Nephron (organoid): ENCODE measurements around the gene MAS1L.

Experiments
- H3K27ac Mint-ChIP-seq, 3 experiments: 2 replicates each; pipeline ENCODE4 v1.8.0; 2020; ENCODE audit warnings: mixed read lengths in 3 of 3, mild to moderate bottlenecking in 2 of 3, moderate library complexity in 1 of 3
- H3K27me3 Mint-ChIP-seq: 2 replicates; pipeline ENCODE4 v1.8.0; 2021; ENCODE audit warnings: low read depth, mild to moderate bottlenecking, moderate library complexity, mixed read lengths
- H3K36me3 Mint-ChIP-seq: 2 replicates; pipeline ENCODE4 v1.8.0; 2020; ENCODE audit warnings: low read depth, mixed read lengths
- H3K4me1 Mint-ChIP-seq: 2 replicates; pipeline ENCODE4 v1.8.0; 2020; ENCODE audit warnings: mixed read lengths
- H3K4me3 Mint-ChIP-seq, 3 experiments: 2 replicates each; pipeline ENCODE4 v1.8.0; 2020; ENCODE audit warnings: mild to moderate bottlenecking in 3 of 3, mixed read lengths in 3 of 3, moderate library complexity in 2 of 3
- H3K9me3 Mint-ChIP-seq: 2 replicates; pipeline ENCODE4 v1.8.0; 2020; ENCODE audit warnings: mixed read lengths
- TF ChIP-seq, protein P1 (sequence below), 3 experiments: fragments of 200-600 bp; sonication (generic); IDR thresholded peaks; one replicate each; pipeline ENCODE4 v1.5.0; 2021; ENCODE audit warnings: antibody characterized with exemption in 3 of 3; ENCODE audit not compliant: unreplicated experiment in 3 of 3

Gene MAS1L

DNA sequence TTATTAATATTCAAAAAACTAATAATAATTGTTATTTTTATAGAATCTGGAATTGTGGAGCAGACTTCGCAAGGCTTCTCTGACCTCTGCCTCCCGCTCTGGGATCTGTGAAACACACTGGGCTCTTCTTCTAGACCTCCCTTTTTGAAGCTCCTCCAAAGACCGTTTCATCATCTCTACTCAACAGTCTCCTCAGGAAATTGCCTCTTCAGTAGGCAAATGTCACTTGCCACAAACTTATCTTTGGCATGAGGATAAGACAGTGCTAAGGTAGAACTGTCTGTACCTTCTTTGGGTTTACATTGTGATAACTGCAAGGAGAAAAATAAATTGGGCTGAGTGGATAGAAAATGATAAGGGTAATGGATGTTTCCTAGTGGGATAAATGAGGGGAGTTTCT, 2.3 kb upstream of the MAS1L start:
- Mint-ChIP-seq H3K36me3 (no peaks in the 10 kb centered on the region), H3K27me3 (no peaks in the 10 kb centered on the region), H3K4me3 (no peak overlapping the region), H3K27ac (no peak overlapping the region), H3K9me3 (no peaks in the 10 kb centered on the region), H3K4me1 (no peaks in the 10 kb centered on the region)
- TF ChIP-seq, protein P1, sequence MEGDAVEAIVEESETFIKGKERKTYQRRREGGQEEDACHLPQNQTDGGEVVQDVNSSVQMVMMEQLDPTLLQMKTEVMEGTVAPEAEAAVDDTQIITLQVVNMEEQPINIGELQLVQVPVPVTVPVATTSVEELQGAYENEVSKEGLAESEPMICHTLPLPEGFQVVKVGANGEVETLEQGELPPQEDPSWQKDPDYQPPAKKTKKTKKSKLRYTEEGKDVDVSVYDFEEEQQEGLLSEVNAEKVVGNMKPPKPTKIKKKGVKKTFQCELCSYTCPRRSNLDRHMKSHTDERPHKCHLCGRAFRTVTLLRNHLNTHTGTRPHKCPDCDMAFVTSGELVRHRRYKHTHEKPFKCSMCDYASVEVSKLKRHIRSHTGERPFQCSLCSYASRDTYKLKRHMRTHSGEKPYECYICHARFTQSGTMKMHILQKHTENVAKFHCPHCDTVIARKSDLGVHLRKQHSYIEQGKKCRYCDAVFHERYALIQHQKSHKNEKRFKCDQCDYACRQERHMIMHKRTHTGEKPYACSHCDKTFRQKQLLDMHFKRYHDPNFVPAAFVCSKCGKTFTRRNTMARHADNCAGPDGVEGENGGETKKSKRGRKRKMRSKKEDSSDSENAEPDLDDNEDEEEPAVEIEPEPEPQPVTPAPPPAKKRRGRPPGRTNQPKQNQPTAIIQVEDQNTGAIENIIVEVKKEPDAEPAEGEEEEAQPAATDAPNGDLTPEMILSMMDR (IDR thresholded peaks at IDR 0.05; ENCODE audit: unreplicated experiment in 3 of 3), result no peak

DNA sequence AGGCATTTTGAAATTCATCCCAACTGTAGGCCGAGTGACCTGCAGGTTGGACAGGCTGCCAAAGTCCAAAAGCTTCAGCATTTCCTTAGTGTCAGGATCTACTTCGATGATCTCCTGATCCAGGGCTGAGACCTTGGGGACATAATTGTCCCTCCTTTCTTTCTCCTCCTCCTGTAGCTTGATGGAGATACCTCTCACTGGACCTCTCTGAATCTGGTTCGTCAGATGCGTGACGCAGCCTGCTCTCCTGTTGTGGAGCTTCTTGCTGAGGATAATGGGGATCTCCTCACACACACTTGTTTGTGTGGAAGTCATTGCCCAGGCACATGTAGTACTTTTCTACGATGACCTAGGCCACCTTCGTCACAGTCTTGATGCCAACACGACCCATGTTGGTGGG, 1.5 kb upstream of the MAS1L start:
- Mint-ChIP-seq H3K27ac (no peak overlapping the region), H3K36me3 (no peaks in the 10 kb centered on the region), H3K4me1 (no peaks in the 10 kb centered on the region), H3K27me3 (no peaks in the 10 kb centered on the region), H3K9me3 (no peaks in the 10 kb centered on the region), H3K4me3 (no peak overlapping the region)
- TF ChIP-seq, protein P1 (IDR thresholded peaks at IDR 0.05; ENCODE audit: unreplicated experiment in 3 of 3), result no peak

DNA sequence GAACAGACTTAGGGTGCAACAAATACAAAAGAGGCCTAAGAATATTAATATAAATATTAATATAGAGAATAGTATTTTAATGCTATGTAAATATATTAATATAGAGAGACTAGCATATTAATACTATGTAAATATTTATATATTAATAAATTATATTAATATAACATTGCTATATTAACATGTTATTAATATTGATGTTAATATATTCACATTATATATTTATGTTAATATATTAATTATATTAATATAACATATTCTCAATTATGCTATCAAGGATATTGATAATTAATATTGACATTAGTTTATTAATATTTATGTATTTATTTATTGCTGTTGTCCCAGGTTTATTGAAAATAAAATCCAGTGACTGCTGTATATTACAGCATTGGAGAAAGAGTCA, 1.1 kb upstream of the MAS1L start:
- no peak overlapping the region for H3K4me3 Mint-ChIP-seq
- H3K9me3 Mint-ChIP-seq, result no peaks in the 10 kb centered on the region
- H3K27me3 Mint-ChIP-seq, result no peaks in the 10 kb centered on the region
- H3K4me1 Mint-ChIP-seq, result no peaks in the 10 kb centered on the region
- TF ChIP-seq, protein P1 (IDR thresholded peaks at IDR 0.05; ENCODE audit: unreplicated experiment in 3 of 3), result no peak
- no peak overlapping the region for H3K27ac Mint-ChIP-seq
- no peaks in the 10 kb centered on the region for H3K36me3 Mint-ChIP-seq

DNA sequence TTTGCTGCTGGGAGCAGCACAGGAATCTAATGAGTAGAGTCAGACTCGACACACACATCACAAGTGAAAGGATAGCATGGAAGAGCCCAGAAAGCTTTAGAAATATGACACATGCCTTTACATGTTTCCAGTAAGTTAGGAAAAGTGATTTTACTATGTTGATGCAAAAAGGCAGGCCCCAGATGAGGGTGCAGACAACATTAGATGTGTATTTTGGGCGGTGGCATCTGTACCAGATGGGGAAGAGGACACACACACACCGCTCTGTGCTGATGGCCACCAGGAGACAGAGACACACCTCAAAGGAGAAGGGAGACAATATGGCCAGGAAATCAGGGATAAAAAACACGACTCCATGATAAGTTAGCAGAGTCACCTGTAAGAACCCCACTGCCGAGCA, 625 bp downstream of the MAS1L start:
- H3K27ac Mint-ChIP-seq, result no peak overlapping the region
- no peak overlapping the region for H3K4me3 Mint-ChIP-seq
- peaks cover 6% of the 10 kb centered on the region for H3K9me3 Mint-ChIP-seq
- no peaks in the 10 kb centered on the region for H3K36me3 Mint-ChIP-seq
- TF ChIP-seq, protein P1 (IDR thresholded peaks at IDR 0.05; ENCODE audit: unreplicated experiment in 3 of 3), result no peak
- H3K4me1 Mint-ChIP-seq, result no peaks in the 10 kb centered on the region
- H3K27me3 Mint-ChIP-seq, result no peaks in the 10 kb centered on the region

DNA sequence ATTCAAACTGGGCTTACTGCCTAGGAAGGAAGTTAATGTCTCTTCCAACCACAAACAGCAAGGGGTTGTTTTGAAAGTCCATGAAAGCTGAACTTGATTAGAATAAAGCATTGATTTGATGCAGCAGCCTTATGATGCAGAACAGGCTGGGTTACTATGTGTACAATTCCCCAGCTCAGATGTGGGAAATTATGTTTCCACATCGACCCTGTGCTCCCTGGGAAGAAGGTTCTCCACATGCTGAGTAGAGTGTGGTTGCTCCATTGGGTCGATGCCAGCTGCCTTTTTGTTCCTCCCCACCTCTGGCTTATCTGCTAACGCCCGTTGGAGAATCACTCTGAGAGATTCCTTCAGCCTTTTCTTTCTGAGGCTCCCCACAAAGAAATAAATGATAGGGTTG, 1.2 kb downstream of the MAS1L start:
- Mint-ChIP-seq H3K4me3 (no peak overlapping the region), H3K36me3 (no peaks in the 10 kb centered on the region), H3K27ac (no peak overlapping the region), H3K4me1 (no peaks in the 10 kb centered on the region), H3K27me3 (no peaks in the 10 kb centered on the region), H3K9me3 (peaks cover 7% of the 10 kb centered on the region)
- TF ChIP-seq, protein P1 (IDR thresholded peaks at IDR 0.05; ENCODE audit: unreplicated experiment in 3 of 3), result no peak

DNA sequence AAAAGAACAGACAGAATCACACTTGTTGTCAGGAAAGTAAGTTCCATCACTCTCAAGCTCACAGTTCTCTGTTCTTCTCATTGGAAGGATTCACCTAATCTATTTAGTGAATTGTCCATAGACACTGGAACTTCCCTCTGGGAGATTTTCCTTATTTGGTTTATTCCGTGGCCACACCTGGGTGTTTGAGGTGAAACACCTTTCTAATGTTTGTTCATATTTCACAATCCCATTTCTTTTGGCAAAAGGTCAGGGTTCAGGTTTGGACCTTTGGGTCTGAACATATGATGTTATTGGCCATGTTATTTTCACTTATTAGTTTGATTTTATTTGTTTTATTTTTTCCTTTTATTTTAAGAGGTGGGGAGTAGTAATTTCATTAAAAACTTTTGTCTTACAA, 4.0 kb downstream of the MAS1L start:
- no peaks in the 10 kb centered on the region for H3K27me3 Mint-ChIP-seq
- TF ChIP-seq, protein P1 (IDR thresholded peaks at IDR 0.05; ENCODE audit: unreplicated experiment in 3 of 3), result no peak
- H3K4me3 Mint-ChIP-seq, result no peak overlapping the region
- H3K9me3 Mint-ChIP-seq, result peaks cover 7% of the 10 kb centered on the region
- no peak overlapping the region for H3K27ac Mint-ChIP-seq
- H3K36me3 Mint-ChIP-seq, result no peaks in the 10 kb centered on the region
- no peaks in the 10 kb centered on the region for H3K4me1 Mint-ChIP-seq
